ENCODE measurements around the gene RCCD1.

GRCh38 chr15:90948506-90948905 lies 6.2 kb upstream of the RCCD1 start:
- TF ChIP-seq CTCF (IDR thresholded peaks at IDR 0.05) (no peak), POLR2AphosphoS5 (IDR thresholded peaks at IDR 0.05) (no peak)

Data from prostate gland (tissue), 2 donors.